Pancreas (tissue), 10 donors: ENCODE measurements around the gene CRAMP1. TPM values are rescaled to one million over a fixed set of nuclear protein-coding genes. Genes with fewer than 3 reads are reported as not detected.

Experiments used
- ATAC-seq, 4 donors: fragments of 200-7000 bp; cut with Tn5 transposase; one replicate each; pipeline versions ENCODE4 v1.8.0 to v1.9.1; 2020; ENCODE audit warnings: mild to moderate bottlenecking in 4 of 4, moderate library complexity in 4 of 4
- DNase-seq, 6 donors: peaks; one replicate each; pipeline ENCODE4 v3.0.0-alpha.2; 2020
- FAIRE-seq: peaks from 2 replicates; lab custom pipeline; 2012; peaks lifted over from hg19 to GRCh38; lab: Jason Lieb, UNC
- H3K27ac ChIP-seq, 4 donors: fragments of 200-600 bp; sonication (generic); 1 replicate in 3 of 4; 2 replicates in 1 of 4; pipeline versions ENCODE4 v1.5.0 to v1.8.0; 2020
- H3K27me3 ChIP-seq, 4 donors: fragments of 200-600 bp; one replicate each; pipeline ENCODE4 v1.8.0; 2021
- H3K36me3 ChIP-seq, 3 donors: fragments of 200-600 bp; sonication (generic) in 1 of 3; one replicate each; pipeline versions ENCODE4 v1.5.0 to v1.8.0; 2020 to 2021
- H3K4me1 ChIP-seq, 3 donors: fragments of 200-600 bp; one replicate each; pipeline ENCODE4 v1.8.0; 2021
- H3K4me3 ChIP-seq, 4 donors: fragments of 200-600 bp; sonication (generic) in 2 of 4; one replicate each; pipeline versions ENCODE4 v1.5.0 to v1.8.0; 2020 to 2021
- H3K9me3 ChIP-seq, 4 donors: fragments of 200-600 bp; one replicate each; pipeline ENCODE4 v1.8.0; 2021
- CTCF ChIP-seq, 4 donors: fragments of 200-600 bp; sonication (generic) in 3 of 4; IDR thresholded peaks; one replicate each; pipeline versions ENCODE4 v1.5.0 to v1.8.0; 2021; ENCODE audit warnings: antibody characterized with exemption in 4 of 4
- WGBS, 2 donors: extraction: QIAGEN DNeasy Blood & Tissue Kit; methylation state at CpG; one replicate each; pipeline ENCODE4 v1.1.7; 2013; 5-methylcytosine and 5-hydroxymethylcytosine counted together
- intact Hi-C, 3 donors: fragments of 100-400 bp; cut with DNase I; formaldehyde crosslinking; loops; one replicate each; pipeline versions ENCODE4 v1.11.1 to v1.14.2; 2022
- polyA plus RNA-seq, 2 donors: library from polyadenylated mRNA; stranded (reverse); fragments of 200-250 nt; gene quantifications; one replicate each; pipeline ENCODE4 v1.2.3, GENCODE V29; 2013
- total RNA-seq, 6 donors: library from RNA; stranded (reverse); fragmentation: NEBNext Ultra II Directional in 4 of 6; extraction: Animal tissue kit (Norgen Biotek cat#: 25700) in 4 of 6; gene quantifications; one replicate each; pipeline versions ENCODE4 v1.2.1 to v1.2.4, GENCODE V29; 2021 to 2023
- donor health status: healthy with polysubstance abuse.
- donor health status: DM: no; HTN: no; CAD: no; lungs with moderate emphysema.
- donor health status: DM: no; HTN: no; CAD: no.
- donor health status: control.
- donor health status: control.
- donor health status: Bipolar disorder and iron deficiency.
- donor health status: DM: yes; HTN: yes; CAD: no.
- donor health status: DM: no; HTN: no; CAD: no.
- donor health status: DM: no; HTN: no; CAD: no.
- donor health status: DM: yes; HTN: yes; CAD: no.

The CRAMP1 gene
- total and polyA plus RNA-seq, 8 donors, result 4.6 to 16.2 (median 7.2) TPM

GRCh38 chr16:1674751-1675664 is 62.8 kb downstream of the CRAMP1 start:
- ATAC-seq (no peak), DNase-seq (no peak), FAIRE-seq (no peak)
- no peak for TF ChIP-seq CTCF (IDR thresholded peaks at IDR 0.05)
- intact Hi-C loops, result no loop called here
- Histone ChIP-seq H3K27ac (no peak overlapping the region), H3K9me3 (no peaks in the 10 kb centered on the region), H3K4me1 (peaks cover 0 to 12% (median 4%) of the 10 kb centered on the region in 3 donors), H3K4me3 (no peak overlapping the region), H3K36me3 (peaks cover 4 to 30% (median 11%) of the 10 kb centered on the region in 3 donors), H3K27me3 (no peaks in the 10 kb centered on the region)
- 88 to 91% methylated on average over 19 of the region's 19 CpGs for whole genome bisulfite sequencing, 2 donors

- H3K4me3 ChIP-seq, result no peak overlapping the region
- 93 to 94% methylated on average over 12 of the region's 12 CpGs for WGBS, 2 donors
- intact Hi-C loops, result no loop called here
- no peak for TF ChIP-seq CTCF (IDR thresholded peaks at IDR 0.05)
- no peak for DNase-seq
- peaks cover 0 to 12% (median 4%) of the 10 kb centered on the region in 3 donors for H3K4me1 ChIP-seq
- H3K36me3 ChIP-seq, result peaks cover 0 to 14% (median 8%) of the 10 kb centered on the region in 3 donors
- no peak for FAIRE-seq
- no peak overlapping the region for H3K27ac ChIP-seq
- H3K27me3 ChIP-seq, result no peaks in the 10 kb centered on the region
- ATAC-seq, result no peak
- H3K9me3 ChIP-seq, result no peaks in the 10 kb centered on the region
These were observed 64.5 kb downstream of the CRAMP1 start for GRCh38 chr16:1676661-1677060.

- peaks cover 0 to 12% (median 4%) of the 10 kb centered on the region in 3 donors for H3K4me1 ChIP-seq
- DNase-seq (no peak), FAIRE-seq (no peak), ATAC-seq (no peak)
- no peak for TF ChIP-seq CTCF (IDR thresholded peaks at IDR 0.05)
- H3K4me3 ChIP-seq, result peak overlapping the region in 2 of 4 donors; percentile 65 to 86
- peaks cover 0 to 8% (median 4%) of the 10 kb centered on the region in 3 donors for H3K36me3 ChIP-seq
- no peaks in the 10 kb centered on the region for H3K9me3 ChIP-seq
- intact Hi-C loops, result no loop called here
- WGBS, 2 donors, result 79 to 83% methylated on average over 18 of the region's 18 CpGs
- no peaks in the 10 kb centered on the region for H3K27me3 ChIP-seq
- peak overlapping the region; percentile 4 to 70 (median 36) for H3K27ac ChIP-seq
These were observed 65.2 kb downstream of the CRAMP1 start for GRCh38 chr16:1677339-1677738.

GRCh38 chr16:1677942-1678499 is 65.9 kb downstream of the CRAMP1 start, which contains the start of gene JPT2:
Gene JPT2, plus strand, starts transcription at chr16:1678279. Its CDS starts 34 bp downstream, at chr16:1678313.
- peaks cover 0 to 12% (median 4%) of the 10 kb centered on the region in 3 donors for H3K4me1 ChIP-seq
- WGBS, 2 donors, result 0% methylated on average over 49 to 79 of the region's 79 CpGs
- no peaks in the 10 kb centered on the region for H3K27me3 ChIP-seq
- peak within 1 kb of the TSS; percentile 70 to 82 (median 70) for H3K27ac ChIP-seq
- no peaks in the 10 kb centered on the region for H3K9me3 ChIP-seq
- peak within 1 kb of the TSS; percentile 65 to 98 (median 83) for H3K4me3 ChIP-seq
- no peak for TF ChIP-seq CTCF (IDR thresholded peaks at IDR 0.05)
- DNase-seq, result peak; percentile 97 to 99 (median 98)
- ATAC-seq, result peak; percentile 97 to 98 (median 97)
- H3K36me3 ChIP-seq, result peaks cover 0 to 4% (median 4%) of the 10 kb centered on the region in 3 donors
- FAIRE-seq, result no peak
- intact Hi-C loops, result no loop called here
